ENCODE results near the gene CARD6.
"Not testable (repeated sequence)": the region's sequence is repeated elsewhere in the genome, so short reads cannot be mapped to it uniquely, and the experiment has no call there.

The CARD6 gene

DNA sequence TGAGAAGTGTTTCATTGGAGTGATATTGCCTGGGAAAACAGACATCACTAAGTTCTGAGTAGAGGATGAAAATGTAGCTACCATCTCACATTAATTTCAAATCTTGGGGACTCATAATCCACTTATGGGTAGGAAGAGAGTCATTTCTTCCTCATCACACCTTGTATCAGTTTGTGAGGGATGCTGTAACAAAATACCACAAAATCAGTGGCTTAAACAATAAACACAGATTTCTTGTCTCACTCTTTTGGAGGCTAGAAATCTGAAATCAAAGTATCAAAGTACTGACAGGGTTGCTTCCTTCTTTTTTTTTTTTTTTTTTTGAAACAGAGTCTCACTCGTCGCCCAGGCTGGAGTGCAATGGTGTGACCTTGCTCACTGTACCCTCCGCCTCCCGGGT is 3.4 kb downstream of the CARD6 start:
- H3K9me3 ChIP-seq (ENCODE audit: severe bottlenecking) = no peaks in the 10 kb centered on the region
- DNase-seq (ENCODE audit: low spot score) (no peak), ATAC-seq (ENCODE audit: low read depth) (no peak)
- H3K36me3 ChIP-seq (ENCODE audit: low read depth) = no peaks in the 10 kb centered on the region
- H3K27me3 ChIP-seq (ENCODE audit: insufficient read depth, poor library complexity, severe bottlenecking) = no peaks in the 10 kb centered on the region
- H3K4me1 ChIP-seq (ENCODE audit: insufficient read depth, poor library complexity, severe bottlenecking) = peaks cover 13% of the 10 kb centered on the region
- TF ChIP-seq, protein P1, sequence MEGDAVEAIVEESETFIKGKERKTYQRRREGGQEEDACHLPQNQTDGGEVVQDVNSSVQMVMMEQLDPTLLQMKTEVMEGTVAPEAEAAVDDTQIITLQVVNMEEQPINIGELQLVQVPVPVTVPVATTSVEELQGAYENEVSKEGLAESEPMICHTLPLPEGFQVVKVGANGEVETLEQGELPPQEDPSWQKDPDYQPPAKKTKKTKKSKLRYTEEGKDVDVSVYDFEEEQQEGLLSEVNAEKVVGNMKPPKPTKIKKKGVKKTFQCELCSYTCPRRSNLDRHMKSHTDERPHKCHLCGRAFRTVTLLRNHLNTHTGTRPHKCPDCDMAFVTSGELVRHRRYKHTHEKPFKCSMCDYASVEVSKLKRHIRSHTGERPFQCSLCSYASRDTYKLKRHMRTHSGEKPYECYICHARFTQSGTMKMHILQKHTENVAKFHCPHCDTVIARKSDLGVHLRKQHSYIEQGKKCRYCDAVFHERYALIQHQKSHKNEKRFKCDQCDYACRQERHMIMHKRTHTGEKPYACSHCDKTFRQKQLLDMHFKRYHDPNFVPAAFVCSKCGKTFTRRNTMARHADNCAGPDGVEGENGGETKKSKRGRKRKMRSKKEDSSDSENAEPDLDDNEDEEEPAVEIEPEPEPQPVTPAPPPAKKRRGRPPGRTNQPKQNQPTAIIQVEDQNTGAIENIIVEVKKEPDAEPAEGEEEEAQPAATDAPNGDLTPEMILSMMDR (IDR thresholded peaks at IDR 0.05; ENCODE audit: poor library complexity, severe bottlenecking) = no peak
- no peak overlapping the region for H3K27ac ChIP-seq (ENCODE audit: poor library complexity, severe bottlenecking)
- H3K4me3 ChIP-seq (ENCODE audit: severe bottlenecking) = no peak overlapping the region

DNA sequence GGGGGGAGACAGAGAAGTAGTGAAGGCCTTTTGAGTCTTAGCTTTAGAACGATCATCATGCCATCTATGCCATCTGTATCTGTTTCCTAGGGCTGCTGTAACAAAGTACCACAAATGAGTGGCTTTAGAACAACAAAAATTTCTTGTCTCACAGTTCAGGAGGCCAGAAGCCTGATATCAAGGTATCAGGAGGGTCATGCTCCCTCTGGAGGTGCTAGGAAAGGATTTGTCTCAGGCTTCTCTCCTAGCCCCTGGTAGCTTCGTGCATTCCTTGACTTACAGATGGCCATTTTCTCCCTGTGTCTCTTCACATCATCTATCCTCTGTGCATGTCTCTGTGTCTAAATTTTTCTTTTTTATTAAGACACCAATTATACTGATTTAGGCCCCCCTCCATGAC is 5.2 kb downstream of the CARD6 start:
- TF ChIP-seq, protein P1 (IDR thresholded peaks at IDR 0.05; ENCODE audit: poor library complexity, severe bottlenecking) = no peak

DNA sequence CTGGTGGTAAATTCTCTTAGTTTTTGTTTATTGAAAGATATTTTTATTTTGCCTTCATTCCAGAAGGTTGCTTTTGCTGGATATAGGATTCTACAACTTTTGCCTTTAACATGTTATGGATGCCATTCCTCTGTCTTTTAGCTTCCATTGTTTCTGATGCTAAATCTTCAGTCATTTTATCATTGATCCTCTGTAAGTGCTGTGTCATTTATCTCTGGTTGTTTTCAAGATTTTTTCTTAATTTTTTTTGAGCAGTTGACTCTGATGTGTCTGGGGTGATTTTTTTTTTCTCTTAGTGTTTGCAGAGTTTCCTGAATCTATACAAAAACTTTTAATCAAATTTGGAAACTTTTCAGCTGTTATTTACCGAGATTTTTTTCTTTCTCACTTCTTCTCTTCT is 6.4 kb downstream of the CARD6 start:
- Histone ChIP-seq H3K9me3 (ENCODE audit: severe bottlenecking) (no peaks in the 10 kb centered on the region), H3K27ac (ENCODE audit: poor library complexity, severe bottlenecking) (no peak overlapping the region), H3K36me3 (ENCODE audit: low read depth) (no peaks in the 10 kb centered on the region), H3K27me3 (ENCODE audit: insufficient read depth, poor library complexity, severe bottlenecking) (no peaks in the 10 kb centered on the region), H3K4me1 (ENCODE audit: insufficient read depth, poor library complexity, severe bottlenecking) (no peaks in the 10 kb centered on the region), H3K4me3 (ENCODE audit: severe bottlenecking) (no peak overlapping the region)
- DNase-seq (ENCODE audit: low spot score) (no peak), ATAC-seq (ENCODE audit: low read depth) (no peak)
- TF ChIP-seq, protein P1 (IDR thresholded peaks at IDR 0.05; ENCODE audit: poor library complexity, severe bottlenecking) = no peak

More for the DNA sequence above, 5.2 kb downstream of the CARD6 start:
- DNase-seq (ENCODE audit: low spot score) (no peak), ATAC-seq (ENCODE audit: low read depth) (no peak)
- H3K36me3 ChIP-seq (ENCODE audit: low read depth) = no peaks in the 10 kb centered on the region
- H3K4me3 ChIP-seq (ENCODE audit: severe bottlenecking) = no peak overlapping the region
- H3K4me1 ChIP-seq (ENCODE audit: insufficient read depth, poor library complexity, severe bottlenecking) = peaks cover 7% of the 10 kb centered on the region
- no peaks in the 10 kb centered on the region for H3K27me3 ChIP-seq (ENCODE audit: insufficient read depth, poor library complexity, severe bottlenecking)
- no peak overlapping the region for H3K27ac ChIP-seq (ENCODE audit: poor library complexity, severe bottlenecking)
- no peaks in the 10 kb centered on the region for H3K9me3 ChIP-seq (ENCODE audit: severe bottlenecking)

DNA sequence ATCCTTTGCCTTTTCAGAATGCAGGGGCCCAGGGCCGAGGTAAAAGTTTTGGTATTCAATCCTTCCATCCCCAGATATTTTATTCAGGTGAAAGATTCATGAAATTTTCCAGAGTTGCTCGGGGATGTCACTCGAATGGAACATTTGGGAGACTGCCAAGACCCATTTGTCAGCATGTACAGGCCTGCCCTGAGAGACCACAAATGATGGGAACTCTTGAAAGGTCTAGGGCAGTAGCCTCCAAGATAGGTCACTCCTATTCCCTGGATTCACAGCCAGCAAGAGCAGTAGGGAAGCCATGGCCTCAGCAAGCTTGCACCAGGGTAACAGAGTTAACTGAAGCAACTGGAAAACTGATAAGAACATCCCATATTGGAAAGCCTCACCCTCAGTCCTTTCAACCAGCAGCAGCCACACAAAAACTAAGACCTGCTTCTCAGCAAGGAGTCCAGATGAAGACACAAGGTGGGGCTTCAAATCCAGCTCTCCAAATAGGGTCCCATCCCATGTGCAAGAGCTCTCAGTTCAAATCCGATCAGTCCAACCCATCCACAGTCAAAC is 12.5 kb downstream of the CARD6 start:
- Histone ChIP-seq H3K4me1 (ENCODE audit: insufficient read depth, poor library complexity, severe bottlenecking) (no peaks in the 10 kb centered on the region), H3K4me3 (ENCODE audit: severe bottlenecking) (no peak overlapping the region), H3K9me3 (ENCODE audit: severe bottlenecking) (no peaks in the 10 kb centered on the region), H3K27ac (ENCODE audit: poor library complexity, severe bottlenecking) (no peak overlapping the region), H3K36me3 (ENCODE audit: low read depth) (no peaks in the 10 kb centered on the region), H3K27me3 (ENCODE audit: insufficient read depth, poor library complexity, severe bottlenecking) (no peaks in the 10 kb centered on the region)
- TF ChIP-seq, protein P1 (IDR thresholded peaks at IDR 0.05; ENCODE audit: poor library complexity, severe bottlenecking) = no peak
- ATAC-seq (ENCODE audit: low read depth) (peak; percentile 58; the same call in 2 of the 3 replicates), DNase-seq (ENCODE audit: low spot score) (no peak)

DNA sequence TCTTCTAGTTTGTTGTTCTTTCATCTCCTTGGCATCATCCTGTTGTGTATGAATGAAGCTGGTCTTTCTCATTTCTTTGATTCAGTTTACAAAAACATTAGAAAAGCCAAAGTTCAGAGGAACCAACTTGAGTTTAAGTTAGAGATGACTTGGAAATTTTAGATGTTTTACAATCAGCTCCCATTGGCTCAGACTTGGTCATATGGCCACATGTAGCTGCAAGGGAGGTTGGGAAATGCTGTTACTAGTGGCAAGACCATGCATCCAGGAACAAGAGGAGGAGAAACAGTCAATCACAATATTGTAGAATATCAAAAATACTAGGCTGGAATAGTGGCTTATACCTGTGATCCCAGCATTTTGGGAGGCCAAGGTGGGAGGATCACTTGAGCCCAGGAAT is 19.5 kb downstream of the CARD6 start:
- DNase-seq (ENCODE audit: low spot score) = no peak
- Histone ChIP-seq H3K4me3 (ENCODE audit: severe bottlenecking) (no peak overlapping the region), H3K4me1 (ENCODE audit: insufficient read depth, poor library complexity, severe bottlenecking) (no peaks in the 10 kb centered on the region), H3K27me3 (ENCODE audit: insufficient read depth, poor library complexity, severe bottlenecking) (no peaks in the 10 kb centered on the region), H3K36me3 (ENCODE audit: low read depth) (no peaks in the 10 kb centered on the region), H3K9me3 (ENCODE audit: severe bottlenecking) (no peaks in the 10 kb centered on the region), H3K27ac (ENCODE audit: poor library complexity, severe bottlenecking) (no peak overlapping the region)
- TF ChIP-seq, protein P1 (IDR thresholded peaks at IDR 0.05; ENCODE audit: poor library complexity, severe bottlenecking) = no peak
- ATAC-seq (ENCODE audit: low read depth) = no peak

DNA sequence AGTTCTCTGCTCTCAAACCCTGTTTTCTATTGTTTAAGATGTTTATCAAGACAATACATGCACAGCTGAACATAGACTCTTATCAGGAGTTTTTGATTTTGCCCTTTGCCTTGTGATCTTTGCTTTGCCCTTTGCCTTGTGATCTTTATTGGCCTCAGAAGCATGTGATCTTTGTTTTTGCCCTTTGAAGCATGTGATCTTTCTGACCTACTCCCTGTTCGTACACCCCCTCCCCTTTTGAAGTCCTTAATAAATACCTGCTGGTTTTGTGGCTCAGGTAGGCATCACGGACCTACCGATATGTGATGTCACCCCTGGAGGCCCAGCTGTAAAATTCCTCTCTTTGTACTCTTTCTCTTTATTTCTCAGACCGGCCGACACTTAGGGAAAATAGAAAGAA is 23.8 kb downstream of the CARD6 start:
- H3K36me3 ChIP-seq (ENCODE audit: low read depth); H3K4me3 ChIP-seq (ENCODE audit: severe bottlenecking); H3K27ac ChIP-seq (ENCODE audit: poor library complexity, severe bottlenecking); H3K27me3 ChIP-seq (ENCODE audit: insufficient read depth, poor library complexity, severe bottlenecking); H3K9me3 ChIP-seq (ENCODE audit: severe bottlenecking); ATAC-seq (ENCODE audit: low read depth); DNase-seq (ENCODE audit: low spot score); H3K4me1 ChIP-seq (ENCODE audit: insufficient read depth, poor library complexity, severe bottlenecking): not testable (repeated sequence)

Data from RWPE2 (cell line).